ENCODE data around the gene MICAL2. TPM values are rescaled to one million over a fixed set of nuclear protein-coding genes. Genes with fewer than 3 reads are reported as not detected.

MICAL2 gene
- total RNA-seq, 1 donor from 2014 or later, result 0.27 TPM

DNA sequence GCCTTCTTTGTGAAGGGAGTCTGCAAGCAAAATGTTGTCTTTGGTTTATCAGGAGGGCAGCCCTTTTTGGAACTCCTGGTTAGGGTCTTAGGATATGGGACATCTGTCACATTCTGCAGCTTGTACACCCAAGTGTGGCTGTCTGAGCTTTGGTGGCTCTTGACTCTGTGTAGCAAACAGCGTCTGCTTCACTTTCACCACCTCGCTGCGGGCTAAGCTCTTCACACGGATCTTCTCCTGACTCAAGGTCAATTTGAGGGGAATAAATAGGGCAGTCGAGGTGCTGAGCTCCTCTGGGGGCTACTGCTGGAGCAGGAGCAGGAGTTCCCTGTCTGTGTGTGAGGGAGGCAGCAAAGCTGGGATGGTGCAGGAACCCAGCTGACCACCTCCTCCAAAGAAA is 10.6 kb downstream of the MICAL2 start:
- Mint-ChIP-seq H3K4me1 (no peaks in the 10 kb centered on the region), H3K36me3 (ENCODE audit: low read depth) (no peaks in the 10 kb centered on the region), H3K9me3 (no peaks in the 10 kb centered on the region), H3K27me3 (peaks cover 20% of the 10 kb centered on the region), H3K4me3 (no peak overlapping the region), H3K27ac (no peak overlapping the region)
- ChIA-PET POLR2A (no interaction called here), CTCF (no interaction called here)
- TF ChIP-seq, protein P1, sequence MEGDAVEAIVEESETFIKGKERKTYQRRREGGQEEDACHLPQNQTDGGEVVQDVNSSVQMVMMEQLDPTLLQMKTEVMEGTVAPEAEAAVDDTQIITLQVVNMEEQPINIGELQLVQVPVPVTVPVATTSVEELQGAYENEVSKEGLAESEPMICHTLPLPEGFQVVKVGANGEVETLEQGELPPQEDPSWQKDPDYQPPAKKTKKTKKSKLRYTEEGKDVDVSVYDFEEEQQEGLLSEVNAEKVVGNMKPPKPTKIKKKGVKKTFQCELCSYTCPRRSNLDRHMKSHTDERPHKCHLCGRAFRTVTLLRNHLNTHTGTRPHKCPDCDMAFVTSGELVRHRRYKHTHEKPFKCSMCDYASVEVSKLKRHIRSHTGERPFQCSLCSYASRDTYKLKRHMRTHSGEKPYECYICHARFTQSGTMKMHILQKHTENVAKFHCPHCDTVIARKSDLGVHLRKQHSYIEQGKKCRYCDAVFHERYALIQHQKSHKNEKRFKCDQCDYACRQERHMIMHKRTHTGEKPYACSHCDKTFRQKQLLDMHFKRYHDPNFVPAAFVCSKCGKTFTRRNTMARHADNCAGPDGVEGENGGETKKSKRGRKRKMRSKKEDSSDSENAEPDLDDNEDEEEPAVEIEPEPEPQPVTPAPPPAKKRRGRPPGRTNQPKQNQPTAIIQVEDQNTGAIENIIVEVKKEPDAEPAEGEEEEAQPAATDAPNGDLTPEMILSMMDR (IDR thresholded peaks at IDR 0.05), result no peak
- no peak for ATAC-seq (ENCODE audit: low read depth)
- DNase-seq, result no peak
- intact Hi-C loops (cut with micrococcal nuclease), result no loop called here

DNA sequence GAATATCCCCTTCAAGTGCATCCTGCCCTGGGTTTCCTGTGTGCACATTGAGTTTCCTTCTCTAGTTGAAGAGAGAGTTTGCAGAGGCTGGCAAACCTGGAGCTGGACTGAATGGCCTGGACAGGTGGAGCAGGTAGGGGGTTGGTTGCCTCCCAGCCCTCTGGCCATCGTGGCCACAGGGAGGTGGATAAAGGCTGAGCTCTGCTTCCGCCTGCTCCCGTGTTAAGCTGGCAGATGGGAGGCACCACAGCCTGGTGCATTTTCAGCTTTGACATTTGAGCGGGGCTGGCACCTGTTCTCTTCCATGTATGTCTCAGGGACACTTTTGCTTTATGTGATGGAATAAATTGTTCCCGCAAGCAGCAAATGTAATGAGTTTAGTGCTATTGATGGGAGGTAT is 11.1 kb downstream of the MICAL2 start:
- CTCF ChIA-PET, result no interaction called here
- peaks cover 16% of the 10 kb centered on the region for H3K27me3 Mint-ChIP-seq
- intact Hi-C loops (cut with micrococcal nuclease), result no loop called here
- H3K4me1 Mint-ChIP-seq, result no peaks in the 10 kb centered on the region
- no peak overlapping the region for H3K4me3 Mint-ChIP-seq
- POLR2A ChIA-PET, result no interaction called here
- no peak overlapping the region for H3K27ac Mint-ChIP-seq
- H3K36me3 Mint-ChIP-seq (ENCODE audit: low read depth), result no peaks in the 10 kb centered on the region
- DNase-seq (no peak), ATAC-seq (ENCODE audit: low read depth) (no peak)
- TF ChIP-seq, protein P1 (IDR thresholded peaks at IDR 0.05), result no peak
- H3K9me3 Mint-ChIP-seq, result no peaks in the 10 kb centered on the region

- POLR2A ChIA-PET, result no interaction called here
Observed at GRCh38 chr11:12122083-12122482, 11.7 kb downstream of the MICAL2 start.

DNA sequence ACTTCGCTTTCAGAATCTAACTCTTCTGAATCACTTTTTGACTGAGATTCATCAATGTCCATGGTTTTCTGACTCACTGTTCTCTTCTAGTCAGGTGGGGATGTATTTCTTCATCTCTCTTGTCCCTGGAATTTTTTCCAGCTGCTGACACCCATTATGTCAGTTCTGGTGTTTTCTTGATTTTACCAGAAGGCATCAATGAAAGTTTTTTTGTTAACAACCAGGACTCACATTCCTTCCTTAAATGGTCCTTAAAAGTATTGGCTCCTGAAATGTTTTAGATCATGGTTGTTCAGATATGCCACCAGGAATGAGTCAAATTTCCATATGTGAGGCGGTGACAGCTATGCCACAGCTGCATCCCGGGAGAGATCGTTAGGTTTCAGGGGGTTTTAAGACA is 12.9 kb downstream of the MICAL2 start:
- no peaks in the 10 kb centered on the region for H3K9me3 Mint-ChIP-seq
- ATAC-seq (ENCODE audit: low read depth) (no peak), DNase-seq (no peak)
- no peaks in the 10 kb centered on the region for H3K36me3 Mint-ChIP-seq (ENCODE audit: low read depth)
- H3K27me3 Mint-ChIP-seq, result peaks cover 17% of the 10 kb centered on the region
- H3K4me1 Mint-ChIP-seq, result no peaks in the 10 kb centered on the region
- H3K4me3 Mint-ChIP-seq, result no peak overlapping the region
- intact Hi-C loops (cut with micrococcal nuclease), result no loop called here
- TF ChIP-seq, protein P1 (IDR thresholded peaks at IDR 0.05), result no peak
- H3K27ac Mint-ChIP-seq, result no peak overlapping the region
- ChIA-PET CTCF (no interaction called here), POLR2A (no interaction called here)

More at GRCh38 chr11:12122083-12122482, 11.7 kb downstream of the MICAL2 start:
- Mint-ChIP-seq H3K4me3 (no peak overlapping the region), H3K9me3 (no peaks in the 10 kb centered on the region), H3K27ac (no peak overlapping the region), H3K4me1 (no peaks in the 10 kb centered on the region), H3K27me3 (peaks cover 17% of the 10 kb centered on the region), H3K36me3 (ENCODE audit: low read depth) (no peaks in the 10 kb centered on the region)
- no peak for DNase-seq
- CTCF ChIA-PET, result no interaction called here
- intact Hi-C loops (cut with micrococcal nuclease), result no loop called here
- TF ChIP-seq, protein P1 (IDR thresholded peaks at IDR 0.05), result no peak
- no peak for ATAC-seq (ENCODE audit: low read depth)

GRCh38 chr11:12123799-12124198 is 13.4 kb downstream of the MICAL2 start:
- intact Hi-C loops (cut with micrococcal nuclease), result no loop called here
- Mint-ChIP-seq H3K36me3 (ENCODE audit: low read depth) (no peaks in the 10 kb centered on the region), H3K4me3 (no peak overlapping the region), H3K9me3 (no peaks in the 10 kb centered on the region), H3K4me1 (no peaks in the 10 kb centered on the region), H3K27me3 (peaks cover 12% of the 10 kb centered on the region), H3K27ac (no peak overlapping the region)
- TF ChIP-seq, protein P1 (IDR thresholded peaks at IDR 0.05), result no peak
- ATAC-seq (ENCODE audit: low read depth), result no peak
- ChIA-PET POLR2A (no interaction called here), CTCF (no interaction called here)
- no peak for DNase-seq

Measured in activated B cell treated with CpG ODN at 0.5 μM for 24 hours (primary cell).